Measurements from ENCODE around the gene NCCRP1.

- TF ChIP-seq CTCF (conservative IDR thresholded peaks at IDR 0.05; ENCODE audit: low read length) (no peak), EZH2phosphoT487 (IDR thresholded peaks at IDR 0.05; ENCODE audit: borderline replicate concordance, low read depth, low read length) (no peak)
Observed at GRCh38 chr19:39230096-39230764, 33.5 kb downstream of the NCCRP1 start.
